PC-3 (cell line): ENCODE measurements around the gene CDH4. TPM values are rescaled to one million over a fixed set of nuclear protein-coding genes. Genes with fewer than 3 reads are reported as not detected.

Experiments used
- ATAC-seq: fragments of 200-7000 bp; cut with Tn5 transposase; 2 replicates; pipeline ENCODE4 v1.9.1; 2020; ENCODE audit warnings: mild to moderate bottlenecking, moderate library complexity
- BruUV-seq: library from RNA; stranded (reverse); fragments of 400-500 nt; replicated peaks from 2 replicates; lab custom pipeline; 2021; lab: Mats Ljungman, UMichigan
- CTCF ChIA-PET: fragments of 300-600 bp; sonication (Branson Sonifier 250); formaldehyde crosslinking; loops from one replicate; lab custom pipeline; 2022; ENCODE audit warnings: antibody characterized with exemption; lab: Charles Lee
- POLR2A ChIA-PET: fragments of 300-600 bp; sonication (Branson Sonifier 250); formaldehyde crosslinking; loops from one replicate; lab custom pipeline; 2022; ENCODE audit warnings: antibody characterized with exemption; ENCODE audit not compliant: unreplicated experiment; lab: Charles Lee
- DNase-seq: peaks from one replicate; pipeline ENCODE4 v3.0.0-alpha.2; 2015
- H2AFZ ChIP-seq: fragments of 300-600 bp; sonication (generic); 2 replicates; pipeline ENCODE4 v1.6.0; 2016; ENCODE audit warnings: antibody characterized with exemption, low read length
- H3F3A ChIP-seq: fragments of 300-600 bp; sonication (generic); one replicate; pipeline ENCODE4 v1.6.0; 2017; ENCODE audit warnings: antibody characterized with exemption, low read length, control low read depth, mild to moderate bottlenecking; ENCODE audit not compliant: unreplicated experiment
- H3K27ac ChIP-seq: fragments of 300-600 bp; sonication (generic); 2 replicates; pipeline ENCODE4 v1.5.1; 2016; ENCODE audit warnings: mild to moderate bottlenecking, low read length
- H3K27me3 ChIP-seq: fragments of 300-600 bp; sonication (generic); 2 replicates; pipeline ENCODE4 v1.6.1; 2016; ENCODE audit warnings: low read length, mixed read lengths
- H3K36me3 ChIP-seq: fragments of 300-600 bp; sonication (generic); 2 replicates; pipeline ENCODE4 v1.6.1; 2016; ENCODE audit warnings: low read depth, mixed run types, low read length, mixed read lengths
- H3K4me1 ChIP-seq: fragments of 300-600 bp; sonication (generic); 2 replicates; pipeline ENCODE4 v1.5.1; 2016; ENCODE audit warnings: low read length; ENCODE audit not compliant: insufficient read depth
- H3K4me2 ChIP-seq: fragments of 300-600 bp; sonication (generic); 2 replicates; pipeline ENCODE4 v1.6.0; 2016; ENCODE audit warnings: low read length
- H3K4me3 ChIP-seq: fragments of 300-600 bp; sonication (generic); 2 replicates; pipeline ENCODE4 v1.5.1; 2016; ENCODE audit warnings: mild to moderate bottlenecking, low read length, mixed read lengths
- H3K79me2 ChIP-seq: fragments of 300-600 bp; sonication (generic); 2 replicates; pipeline ENCODE4 v1.6.1; 2017; ENCODE audit warnings: low read length, mixed read lengths
- H3K9ac ChIP-seq: fragments of 300-600 bp; sonication (generic); 2 replicates; pipeline ENCODE4 v1.6.0; 2016; ENCODE audit warnings: mild to moderate bottlenecking, low read length
- H3K9me2 ChIP-seq: fragments of 300-600 bp; sonication (generic); replicated peaks from 2 replicates; pipeline ENCODE4 v1.6.1; 2016; ENCODE audit warnings: mixed run types, low read length, mixed read lengths
- H3K9me3 ChIP-seq: fragments of 300-600 bp; sonication (generic); 2 replicates; pipeline ENCODE4 v1.6.1; 2016; ENCODE audit warnings: low read length, mixed read lengths
- H4K20me1 ChIP-seq: fragments of 300-600 bp; sonication (generic); 2 replicates; pipeline ENCODE4 v1.6.1; 2016; ENCODE audit warnings: low read length, mixed read lengths
- CTCF ChIP-seq: fragments of 300-600 bp; sonication (generic); conservative IDR thresholded peaks from 2 replicates; pipeline ENCODE4 v1.5.1; 2017; ENCODE audit warnings: antibody characterized with exemption, low read depth, mild to moderate bottlenecking, low read length
- EZH2 ChIP-seq: fragments of 300-600 bp; sonication (generic); IDR thresholded peaks from one replicate; pipeline ENCODE4 v1.6.1; 2017; ENCODE audit warnings: antibody characterized with exemption, mild to moderate bottlenecking, low read length; ENCODE audit not compliant: unreplicated experiment
- EZH2phosphoT487 ChIP-seq: fragments of 300-600 bp; sonication (generic); IDR thresholded peaks from 2 replicates; pipeline ENCODE4 v1.6.1; 2018; ENCODE audit warnings: mild to moderate bottlenecking, antibody characterized with exemption, low read length, borderline replicate concordance
- intact Hi-C: fragments of 100-400 bp; cut with micrococcal nuclease; formaldehyde crosslinking; loops from 2 replicates; pipeline ENCODE4 v1.9.0; 2023
- total RNA-seq: library from RNA; depleted of rRNA; stranded (reverse); fragments of >200 nt; gene quantifications from 2 replicates; pipeline ENCODE4 v1.2.3, GENCODE V29; 2014

CDH4 gene
- total RNA-seq, 1 experiment from 2014 or later, result not detected

GRCh38 chr20:61249626-61250025, 2.4 kb upstream of the CDH4 start:
- no peaks in the 10 kb centered on the region for H3K9me2 ChIP-seq
- intact Hi-C loops, result no loop called here
- no peak for ATAC-seq

GRCh38 chr20:61252601-61253263, 671 bp downstream of the CDH4 start:
- ChIA-PET POLR2A (no interaction called here), CTCF (no interaction called here)
- Histone ChIP-seq H3K4me2 (no peak overlapping the region), H3F3A (no peaks in the 10 kb centered on the region), H2AFZ (no peak overlapping the region), H3K9me3 (no peaks in the 10 kb centered on the region), H3K79me2 (no peaks in the 10 kb centered on the region), H4K20me1 (no peaks in the 10 kb centered on the region), H3K9ac (no peak overlapping the region), H3K4me1 (no peaks in the 10 kb centered on the region), H3K27me3 (peaks cover 35% of the 10 kb centered on the region), H3K36me3 (no peaks in the 10 kb centered on the region), H3K4me3 (no peak overlapping the region), H3K9me2 (no peaks in the 10 kb centered on the region), H3K27ac (no peak overlapping the region)
- DNase-seq (no peak), ATAC-seq (no peak)
- intact Hi-C loops, result no loop called here
- BruUV-seq, result no TSS peak
- TF ChIP-seq EZH2 (no peak), CTCF (no peak), EZH2phosphoT487 (no peak)

More at GRCh38 chr20:61249626-61250025, 2.4 kb upstream of the CDH4 start:
- Histone ChIP-seq H3K27me3 (peaks cover 46% of the 10 kb centered on the region), H3K4me2 (no peak overlapping the region), H3K4me1 (no peaks in the 10 kb centered on the region), H3K9me3 (0 out of 2 replicates have a peak, but pooled peaks cover under 1% of the 10 kb centered on the region), H3K36me3 (no peaks in the 10 kb centered on the region), H3K27ac (no peak overlapping the region), H4K20me1 (no peaks in the 10 kb centered on the region), H3K4me3 (no peak overlapping the region), H2AFZ (no peak overlapping the region), H3K9ac (no peak overlapping the region), H3K79me2 (no peaks in the 10 kb centered on the region), H3F3A (no peaks in the 10 kb centered on the region)
- BruUV-seq, result no TSS peak
- CTCF ChIA-PET, result no interaction called here
- POLR2A ChIA-PET, result no interaction called here
- no peak for DNase-seq
- no peak for TF ChIP-seq CTCF
- no peak for TF ChIP-seq EZH2
- TF ChIP-seq EZH2phosphoT487, result no peak

DNA sequence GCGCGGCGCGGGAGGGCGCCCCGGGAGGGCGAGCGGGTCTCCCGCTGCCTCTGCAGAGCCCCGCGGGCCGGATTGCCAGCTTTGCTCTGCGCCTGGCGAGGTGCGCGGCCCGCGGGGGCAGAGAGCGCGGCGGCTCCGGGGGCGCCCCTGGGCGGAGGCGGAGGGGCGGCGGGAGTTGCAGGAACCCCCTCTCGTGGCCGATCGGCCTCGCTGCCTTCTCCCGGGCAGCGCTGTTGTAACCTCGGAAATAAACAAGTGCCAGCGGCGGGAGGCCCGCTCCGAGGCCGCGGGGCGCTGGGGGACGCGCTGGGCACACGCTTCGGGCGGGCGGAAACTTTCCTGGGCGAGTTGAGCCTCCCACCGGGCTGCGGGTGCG, 1.2 kb downstream of the CDH4 start:
- H3K9ac ChIP-seq, result no peak overlapping the region
- no peak overlapping the region for H3K4me2 ChIP-seq
- no peaks in the 10 kb centered on the region for H3K36me3 ChIP-seq
- DNase-seq (no peak), ATAC-seq (no peak)
- no peaks in the 10 kb centered on the region for H3K79me2 ChIP-seq
- no peaks in the 10 kb centered on the region for H4K20me1 ChIP-seq
- no TSS peak for BruUV-seq
- peaks cover 30% of the 10 kb centered on the region for H3K27me3 ChIP-seq
- ChIA-PET POLR2A (no interaction called here), CTCF (no interaction called here)
- H3K9me3 ChIP-seq, result no peaks in the 10 kb centered on the region
- no peak overlapping the region for H2AFZ ChIP-seq
- intact Hi-C loops, result no loop called here
- no peaks in the 10 kb centered on the region for H3K4me1 ChIP-seq
- H3K9me2 ChIP-seq, result no peaks in the 10 kb centered on the region
- TF ChIP-seq EZH2 (no peak), EZH2phosphoT487 (no peak), CTCF (no peak)
- H3F3A ChIP-seq, result no peaks in the 10 kb centered on the region
- H3K27ac ChIP-seq, result no peak overlapping the region
- H3K4me3 ChIP-seq, result no peak overlapping the region
